ENCODE results near the gene SORCS2.

SORCS2 gene

DNA sequence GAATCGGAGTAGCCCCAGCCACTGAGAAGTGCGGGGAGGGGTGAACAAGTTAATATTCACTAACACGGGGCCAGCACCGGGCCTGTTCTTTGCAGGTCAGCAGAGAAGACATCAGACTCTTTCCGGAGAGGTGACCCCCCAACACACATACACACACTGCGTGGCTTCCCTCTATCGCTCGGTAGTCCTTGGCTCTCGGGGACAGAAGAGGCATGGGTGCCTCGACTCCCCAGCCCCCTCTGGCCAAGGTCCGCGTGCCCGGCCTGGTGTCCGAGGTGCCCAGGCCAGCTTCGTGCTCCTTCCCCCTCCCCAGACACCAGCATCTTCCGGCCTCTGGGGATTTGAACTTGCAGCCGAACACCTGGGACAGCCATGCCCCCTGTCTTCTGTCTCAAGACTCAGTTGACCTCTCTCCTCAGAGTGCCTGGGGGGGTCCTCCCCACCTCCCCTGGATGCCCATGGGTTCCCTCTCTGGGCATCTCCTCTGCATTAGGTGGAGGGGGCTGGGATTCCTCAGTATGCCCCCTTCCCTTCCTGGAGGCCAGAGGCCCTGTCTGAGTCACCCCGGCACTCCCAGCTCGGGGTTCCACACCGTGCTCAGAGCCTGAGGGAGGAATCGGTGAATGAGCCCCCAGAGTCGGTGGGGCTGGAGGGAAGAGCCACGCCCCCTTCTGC, 104.5 kb downstream of the SORCS2 start:
- TF ChIP-seq, protein P1, sequence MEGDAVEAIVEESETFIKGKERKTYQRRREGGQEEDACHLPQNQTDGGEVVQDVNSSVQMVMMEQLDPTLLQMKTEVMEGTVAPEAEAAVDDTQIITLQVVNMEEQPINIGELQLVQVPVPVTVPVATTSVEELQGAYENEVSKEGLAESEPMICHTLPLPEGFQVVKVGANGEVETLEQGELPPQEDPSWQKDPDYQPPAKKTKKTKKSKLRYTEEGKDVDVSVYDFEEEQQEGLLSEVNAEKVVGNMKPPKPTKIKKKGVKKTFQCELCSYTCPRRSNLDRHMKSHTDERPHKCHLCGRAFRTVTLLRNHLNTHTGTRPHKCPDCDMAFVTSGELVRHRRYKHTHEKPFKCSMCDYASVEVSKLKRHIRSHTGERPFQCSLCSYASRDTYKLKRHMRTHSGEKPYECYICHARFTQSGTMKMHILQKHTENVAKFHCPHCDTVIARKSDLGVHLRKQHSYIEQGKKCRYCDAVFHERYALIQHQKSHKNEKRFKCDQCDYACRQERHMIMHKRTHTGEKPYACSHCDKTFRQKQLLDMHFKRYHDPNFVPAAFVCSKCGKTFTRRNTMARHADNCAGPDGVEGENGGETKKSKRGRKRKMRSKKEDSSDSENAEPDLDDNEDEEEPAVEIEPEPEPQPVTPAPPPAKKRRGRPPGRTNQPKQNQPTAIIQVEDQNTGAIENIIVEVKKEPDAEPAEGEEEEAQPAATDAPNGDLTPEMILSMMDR (IDR thresholded peaks at IDR 0.05; ENCODE audit: control insufficient read depth, insufficient read depth, low read depth, low read length, missing control alignments), result no peak
- no peak for DNase-seq (ENCODE audit: low read depth)
- no peak overlapping the region for H3K4me3 ChIP-seq (ENCODE audit: control insufficient read depth, low read depth, low read length)

DNA sequence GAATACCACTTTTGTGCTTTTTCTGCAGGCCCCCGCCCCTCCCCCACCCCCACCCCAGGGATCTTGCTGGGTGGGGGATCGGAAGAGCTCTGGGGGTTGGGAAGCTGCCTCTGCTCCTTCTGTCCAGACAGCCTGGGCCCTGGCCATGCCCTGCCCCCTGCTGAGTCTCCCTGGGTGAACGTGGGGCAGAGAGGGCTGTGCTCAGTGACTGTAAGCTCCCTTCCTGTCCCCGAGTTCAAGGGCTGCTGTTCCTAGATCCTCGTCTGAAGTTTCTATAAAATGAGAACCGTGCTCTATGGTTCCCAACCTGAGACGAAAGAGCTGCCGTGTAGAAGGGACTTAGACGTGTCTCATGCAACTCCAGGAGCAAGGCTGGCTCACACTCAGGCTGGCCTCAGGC, 105.0 kb downstream of the SORCS2 start:
- H3K4me3 ChIP-seq (ENCODE audit: control insufficient read depth, low read depth, low read length), result no peak overlapping the region
- DNase-seq (ENCODE audit: low read depth), result no peak
- TF ChIP-seq, protein P1 (IDR thresholded peaks at IDR 0.05; ENCODE audit: control insufficient read depth, insufficient read depth, low read depth, low read length, missing control alignments), result no peak

DNA sequence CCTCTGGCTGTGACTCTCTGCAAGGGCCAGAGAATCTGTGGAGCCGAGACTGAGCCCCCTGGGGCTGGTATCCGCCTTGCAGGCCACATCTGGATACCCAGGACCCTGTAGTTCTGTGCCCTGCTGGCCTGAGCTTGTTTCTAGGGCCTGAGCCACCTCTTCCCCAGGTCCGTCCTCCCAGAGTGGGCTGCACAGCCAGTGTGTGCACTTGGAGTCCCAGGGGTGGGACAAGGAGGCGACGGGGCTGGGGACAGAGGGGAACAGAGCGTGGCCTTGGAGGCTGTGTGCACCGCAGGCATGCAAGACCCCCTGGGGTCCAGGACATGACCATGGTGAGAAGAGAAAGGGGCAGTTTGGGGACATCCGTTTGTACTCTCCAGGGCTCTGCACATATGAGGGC, 105.5 kb downstream of the SORCS2 start:
- TF ChIP-seq, protein P1 (IDR thresholded peaks at IDR 0.05; ENCODE audit: control insufficient read depth, insufficient read depth, low read depth, low read length, missing control alignments), result no peak
- DNase-seq (ENCODE audit: low read depth), result no peak
- no peak overlapping the region for H3K4me3 ChIP-seq (ENCODE audit: control insufficient read depth, low read depth, low read length)

DNA sequence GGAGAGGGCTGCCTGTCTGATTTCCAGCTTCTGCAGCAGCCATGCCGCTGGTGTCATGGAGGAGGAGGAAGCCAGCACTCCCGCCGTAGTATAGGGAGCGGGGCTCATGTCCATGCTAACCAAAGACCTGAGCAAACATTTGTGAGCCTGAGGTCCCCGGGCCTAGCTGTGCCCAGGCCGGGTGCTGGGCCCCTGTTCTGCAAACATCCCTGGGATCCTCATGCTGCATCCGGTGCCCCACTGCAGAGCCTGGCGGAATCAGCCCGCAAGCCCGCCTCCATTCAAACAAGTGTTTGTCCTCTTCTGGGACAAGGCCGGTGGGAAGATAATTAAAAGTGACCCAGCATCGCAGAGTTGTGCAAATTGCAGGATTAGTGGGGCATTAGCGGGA, 106.3 kb downstream of the SORCS2 start:
- TF ChIP-seq, protein P1 (IDR thresholded peaks at IDR 0.05; ENCODE audit: control insufficient read depth, insufficient read depth, low read depth, low read length, missing control alignments), result no peak
- H3K4me3 ChIP-seq (ENCODE audit: control insufficient read depth, low read depth, low read length), result no peak overlapping the region
- no peak for DNase-seq (ENCODE audit: low read depth)

DNA sequence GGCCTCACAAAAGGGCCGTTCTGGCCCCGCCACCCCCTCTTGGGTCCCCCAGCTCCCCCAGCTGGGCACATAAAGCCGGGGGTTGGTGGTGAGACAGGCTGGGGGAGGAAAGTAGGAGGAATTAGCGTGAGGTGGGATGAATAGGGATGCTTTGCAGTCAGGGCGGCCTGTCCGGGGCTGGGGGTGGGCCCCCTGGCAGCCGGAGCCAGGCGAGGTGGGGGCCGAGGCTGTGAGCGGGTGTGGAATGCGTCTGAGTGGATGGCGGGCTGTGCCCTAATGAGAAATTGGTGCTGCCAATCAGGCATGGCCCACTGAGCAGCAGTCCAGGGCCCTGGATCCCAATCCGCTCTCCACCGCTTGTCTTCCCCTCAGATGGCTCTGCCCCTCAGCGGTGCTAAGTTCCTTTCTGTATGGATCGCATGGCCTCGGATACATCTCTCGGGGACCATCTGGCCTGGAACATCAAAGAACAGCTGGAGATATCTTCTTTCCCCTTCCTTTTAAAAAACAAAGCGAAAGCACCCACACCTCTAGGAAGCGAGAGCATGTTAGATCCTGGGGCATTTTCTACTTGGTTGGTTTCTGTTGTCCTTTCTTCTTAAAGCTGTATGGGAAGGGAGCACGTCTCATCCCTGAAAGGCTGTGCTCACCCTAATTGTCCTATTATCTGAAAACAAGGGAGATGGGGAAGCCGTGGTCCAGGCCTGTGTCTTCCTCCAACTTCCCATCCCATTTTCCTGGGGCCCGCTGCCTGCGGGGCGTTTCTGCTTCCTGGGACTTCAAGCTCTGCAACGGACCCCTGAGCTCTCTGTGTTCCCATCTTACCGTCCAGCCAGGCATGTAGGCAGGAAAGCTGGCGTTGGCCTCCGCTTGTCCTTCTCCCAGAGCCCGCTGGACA, 106.9 kb downstream of the SORCS2 start:
- TF ChIP-seq, protein P1 (IDR thresholded peaks at IDR 0.05; ENCODE audit: control insufficient read depth, insufficient read depth, low read depth, low read length, missing control alignments), result no peak
- H3K4me3 ChIP-seq (ENCODE audit: control insufficient read depth, low read depth, low read length), result no peak overlapping the region
- DNase-seq (ENCODE audit: low read depth), result no peak

DNA sequence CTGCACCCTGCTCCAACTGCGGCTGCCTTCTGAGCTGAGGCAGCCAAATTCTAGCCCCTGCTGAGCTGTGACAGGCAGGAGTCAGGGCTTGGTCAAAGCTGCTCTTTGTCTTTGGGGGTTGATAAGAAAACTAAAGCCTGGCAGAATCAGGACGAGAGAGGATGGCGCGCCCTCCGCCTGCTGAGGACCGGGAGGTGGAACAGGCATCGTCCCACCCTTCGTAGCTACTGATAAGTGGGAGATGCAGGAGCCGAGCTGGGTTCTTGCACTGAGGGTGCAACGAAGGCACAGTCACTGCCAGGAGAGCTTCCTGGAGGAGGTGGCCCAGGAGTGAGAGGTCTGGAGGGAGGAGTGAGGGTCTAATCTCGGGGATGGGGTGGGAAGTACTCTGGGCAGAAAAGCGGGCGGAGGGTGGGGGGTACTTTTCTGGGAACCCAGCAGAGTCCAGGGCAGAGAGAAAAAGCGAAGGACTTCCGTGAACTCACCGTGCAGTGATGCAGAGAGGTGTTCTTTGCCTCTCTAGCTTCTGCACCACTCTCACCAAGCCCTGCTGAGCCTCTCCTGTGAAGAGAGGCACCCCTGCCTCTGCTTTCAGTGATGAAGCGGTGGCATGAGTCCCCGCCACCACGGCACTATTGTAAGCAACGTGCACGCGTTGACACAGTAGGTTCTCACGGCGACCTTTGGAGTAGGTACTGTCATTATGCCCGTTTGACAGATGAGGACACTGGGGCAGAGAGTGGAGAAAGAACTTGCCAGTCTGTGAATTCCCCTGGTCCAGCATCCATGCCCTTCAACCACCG, 107.8 kb downstream of the SORCS2 start:
- no peak for DNase-seq (ENCODE audit: low read depth)
- H3K4me3 ChIP-seq (ENCODE audit: control insufficient read depth, low read depth, low read length), result no peak overlapping the region
- TF ChIP-seq, protein P1 (IDR thresholded peaks at IDR 0.05; ENCODE audit: control insufficient read depth, insufficient read depth, low read depth, low read length, missing control alignments), result no peak
